Vagina (tissue), 2 donors: Measurements from ENCODE around the gene ARHGAP35.

ENCODE experiments used
- CTCF ChIP-seq, 3 experiments: fragments of 450-650 bp in 2 of 3; fragments of 200-600 bp in 1 of 3; sonication (generic) in 1 of 3; IDR thresholded peaks; one replicate each; pipeline ENCODE4 v1.5.1; 2017 to 2019; ENCODE audit warnings: antibody characterized with exemption in 3 of 3, mild to moderate bottlenecking in 2 of 3, moderate library complexity in 2 of 3
- POLR2A ChIP-seq, 2 donors: fragments of 450-650 bp; IDR thresholded peaks; one replicate each; pipeline ENCODE4 v1.6.1; 2017; ENCODE audit warnings: antibody characterized with exemption in 2 of 2, mild to moderate bottlenecking in 2 of 2, moderate library complexity in 2 of 2

- TF ChIP-seq CTCF (IDR thresholded peaks at IDR 0.05) = no peak
- no peak for TF ChIP-seq POLR2A (IDR thresholded peaks at IDR 0.05)
Measured at GRCh38 chr19:46841458-46842083, 19.2 kb upstream of the ARHGAP35 start.
